Loucy (cell line): Measurements from ENCODE around the gene C1QTNF8.

Experiments used
- H2AFZ ChIP-seq: fragments of 200-600 bp; sonication (generic); 2 replicates; pipeline ENCODE4 v1.6.0; 2016; ENCODE audit warnings: antibody characterized with exemption, mild to moderate bottlenecking, low read length, moderate library complexity
- H3F3A ChIP-seq: fragments of 200-600 bp; 2 replicates; pipeline ENCODE4 v1.6.0; 2016; ENCODE audit warnings: antibody characterized with exemption, low read depth, mild to moderate bottlenecking
- H3K27me3 ChIP-seq: fragments of 200-600 bp; sonication (generic); 2 replicates; pipeline ENCODE4 v1.6.1; 2014; ENCODE audit warnings: low read length, mild to moderate bottlenecking; ENCODE audit not compliant: insufficient read depth, poor library complexity, severe bottlenecking
- H3K36me3 ChIP-seq: fragments of 200-600 bp; sonication (generic); 2 replicates; pipeline ENCODE4 v1.6.1; 2016; ENCODE audit warnings: low read length; ENCODE audit not compliant: insufficient read depth
- H3K4me1 ChIP-seq: fragments of 200-600 bp; sonication (generic); 2 replicates; pipeline ENCODE4 v1.5.1; 2014; ENCODE audit warnings: low read length, mild to moderate bottlenecking; ENCODE audit not compliant: insufficient read depth, poor library complexity, severe bottlenecking
- H3K4me2 ChIP-seq: fragments of 200-600 bp; sonication (generic); 2 replicates; pipeline ENCODE4 v1.6.0; 2014; ENCODE audit warnings: antibody characterized with exemption, low read length, low read depth, mild to moderate bottlenecking; ENCODE audit not compliant: poor library complexity, severe bottlenecking
- H3K4me3 ChIP-seq: fragments of 200-600 bp; sonication (generic); 2 replicates; pipeline ENCODE4 v1.5.1; 2014; ENCODE audit warnings: low read length, mild to moderate bottlenecking, mixed read lengths; ENCODE audit not compliant: poor library complexity, severe bottlenecking
- H3K79me2 ChIP-seq: fragments of 200-600 bp; sonication (generic); 2 replicates; pipeline ENCODE4 v1.6.1; 2014; ENCODE audit warnings: low read length; ENCODE audit not compliant: insufficient read depth
- H3K9ac ChIP-seq: fragments of 200-600 bp; sonication (generic); 2 replicates; pipeline ENCODE4 v1.6.0; 2014; ENCODE audit warnings: mild to moderate bottlenecking, low read depth, low read length, moderate library complexity; ENCODE audit not compliant: poor library complexity, severe bottlenecking
- H3K9me2 ChIP-seq: fragments of 200-600 bp; sonication (generic); replicated peaks from 2 replicates; pipeline ENCODE4 v1.6.1; 2016; ENCODE audit warnings: low read depth, low read length, mixed read lengths
- H3K9me3 ChIP-seq: fragments of 200-600 bp; sonication (generic); 2 replicates; pipeline ENCODE4 v1.6.1; 2014; ENCODE audit warnings: mild to moderate bottlenecking, antibody characterized with exemption, low read length, low read depth; ENCODE audit not compliant: insufficient read depth
- H4K20me1 ChIP-seq: fragments of 200-600 bp; sonication (generic); 2 replicates; pipeline ENCODE4 v1.6.0; 2014; ENCODE audit warnings: antibody characterized with exemption, low read length, mild to moderate bottlenecking; ENCODE audit not compliant: insufficient read depth, poor library complexity, severe bottlenecking
- EZH2phosphoT487 ChIP-seq: fragments of 200-600 bp; IDR thresholded peaks from 2 replicates; pipeline ENCODE4 v1.6.1; 2018; ENCODE audit warnings: antibody characterized with exemption, mild to moderate bottlenecking, moderate library complexity, borderline replicate concordance
- TF ChIP-seq, protein P1 (sequence below): fragments of 200-600 bp; sonication (generic); conservative IDR thresholded peaks from 2 replicates; pipeline ENCODE4 v1.5.1; 2014; ENCODE audit warnings: mild to moderate bottlenecking, antibody characterized with exemption, low read length

C1QTNF8 gene

DNA sequence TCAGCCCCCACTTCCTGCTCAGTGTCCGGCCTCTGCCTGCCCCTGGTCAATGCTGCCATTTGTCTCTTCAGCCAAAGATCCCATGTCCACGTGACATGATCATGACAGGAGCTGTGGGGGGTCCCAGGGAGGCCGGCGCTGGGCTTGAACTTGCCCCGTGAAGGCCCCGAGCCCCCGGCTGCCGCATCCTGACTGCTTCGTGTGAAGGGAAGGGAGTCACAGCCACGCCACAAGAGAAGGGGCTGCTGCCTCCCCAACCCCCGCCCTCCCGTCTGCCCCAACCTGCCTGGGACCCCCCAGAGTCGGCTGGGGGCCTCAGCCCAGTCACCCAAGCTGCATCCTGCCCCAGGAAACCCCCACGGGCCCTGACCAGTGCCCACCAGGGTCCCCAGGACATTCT, 37.8 kb downstream of the C1QTNF8 start:
- Histone ChIP-seq H2AFZ (no peak overlapping the region), H3K9me3 (no peaks in the 10 kb centered on the region), H4K20me1 (no peaks in the 10 kb centered on the region), H3K9me2 (no peaks in the 10 kb centered on the region), H3K27me3 (no peaks in the 10 kb centered on the region), H3K36me3 (no peaks in the 10 kb centered on the region), H3K79me2 (no peaks in the 10 kb centered on the region), H3K4me1 (no peaks in the 10 kb centered on the region), H3K9ac (no peak overlapping the region), H3K4me3 (no peak overlapping the region), H3F3A (no peaks in the 10 kb centered on the region), H3K4me2 (no peak overlapping the region)
- TF ChIP-seq, protein P1, sequence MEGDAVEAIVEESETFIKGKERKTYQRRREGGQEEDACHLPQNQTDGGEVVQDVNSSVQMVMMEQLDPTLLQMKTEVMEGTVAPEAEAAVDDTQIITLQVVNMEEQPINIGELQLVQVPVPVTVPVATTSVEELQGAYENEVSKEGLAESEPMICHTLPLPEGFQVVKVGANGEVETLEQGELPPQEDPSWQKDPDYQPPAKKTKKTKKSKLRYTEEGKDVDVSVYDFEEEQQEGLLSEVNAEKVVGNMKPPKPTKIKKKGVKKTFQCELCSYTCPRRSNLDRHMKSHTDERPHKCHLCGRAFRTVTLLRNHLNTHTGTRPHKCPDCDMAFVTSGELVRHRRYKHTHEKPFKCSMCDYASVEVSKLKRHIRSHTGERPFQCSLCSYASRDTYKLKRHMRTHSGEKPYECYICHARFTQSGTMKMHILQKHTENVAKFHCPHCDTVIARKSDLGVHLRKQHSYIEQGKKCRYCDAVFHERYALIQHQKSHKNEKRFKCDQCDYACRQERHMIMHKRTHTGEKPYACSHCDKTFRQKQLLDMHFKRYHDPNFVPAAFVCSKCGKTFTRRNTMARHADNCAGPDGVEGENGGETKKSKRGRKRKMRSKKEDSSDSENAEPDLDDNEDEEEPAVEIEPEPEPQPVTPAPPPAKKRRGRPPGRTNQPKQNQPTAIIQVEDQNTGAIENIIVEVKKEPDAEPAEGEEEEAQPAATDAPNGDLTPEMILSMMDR, result no peak
- no peak for TF ChIP-seq EZH2phosphoT487

DNA sequence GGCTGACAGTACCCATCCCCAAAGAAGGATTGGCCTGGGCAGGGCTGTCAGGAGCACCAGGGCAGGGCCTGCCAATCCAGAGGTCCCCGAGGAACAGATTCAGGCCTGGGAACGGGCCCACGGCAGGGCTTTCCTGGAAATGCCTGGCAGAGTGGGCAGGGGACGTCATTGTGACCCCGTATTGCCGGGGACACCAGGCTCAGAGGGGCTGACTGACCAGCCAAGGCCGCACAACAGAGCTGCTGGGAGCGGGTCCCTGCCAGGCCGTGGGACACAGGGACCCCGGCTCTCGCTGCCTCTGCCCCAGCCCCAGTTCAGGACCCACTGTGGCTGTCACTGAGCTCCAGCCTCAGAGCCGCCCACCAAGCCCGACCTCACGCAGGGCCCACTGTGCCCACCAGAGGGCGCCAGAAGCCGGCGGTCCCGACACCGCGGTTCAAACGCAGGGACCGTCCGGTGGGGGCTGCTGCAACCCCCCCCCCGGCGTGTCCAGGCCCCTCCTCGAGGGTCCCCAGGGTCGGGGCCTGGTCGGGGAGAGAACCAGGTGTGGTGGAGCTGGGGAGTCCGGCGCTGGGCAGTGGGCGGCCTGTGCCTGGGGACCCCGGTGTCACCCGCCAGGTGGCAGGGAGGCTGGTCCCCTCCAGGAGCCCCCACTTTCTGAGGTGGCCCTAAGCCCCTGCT, 38.7 kb downstream of the C1QTNF8 start:
- Histone ChIP-seq H3K9me2 (no peaks in the 10 kb centered on the region), H3K9ac (no peak overlapping the region), H3K4me3 (no peak overlapping the region), H3K36me3 (no peaks in the 10 kb centered on the region), H3K9me3 (no peaks in the 10 kb centered on the region), H3K4me2 (no peak overlapping the region), H3K4me1 (no peaks in the 10 kb centered on the region), H4K20me1 (no peaks in the 10 kb centered on the region), H2AFZ (no peak overlapping the region), H3K79me2 (no peaks in the 10 kb centered on the region), H3F3A (no peaks in the 10 kb centered on the region), H3K27me3 (no peaks in the 10 kb centered on the region)
- TF ChIP-seq, protein P1, result no peak; the same call in 1 of the 2 replicates
- TF ChIP-seq EZH2phosphoT487, result no peak

DNA sequence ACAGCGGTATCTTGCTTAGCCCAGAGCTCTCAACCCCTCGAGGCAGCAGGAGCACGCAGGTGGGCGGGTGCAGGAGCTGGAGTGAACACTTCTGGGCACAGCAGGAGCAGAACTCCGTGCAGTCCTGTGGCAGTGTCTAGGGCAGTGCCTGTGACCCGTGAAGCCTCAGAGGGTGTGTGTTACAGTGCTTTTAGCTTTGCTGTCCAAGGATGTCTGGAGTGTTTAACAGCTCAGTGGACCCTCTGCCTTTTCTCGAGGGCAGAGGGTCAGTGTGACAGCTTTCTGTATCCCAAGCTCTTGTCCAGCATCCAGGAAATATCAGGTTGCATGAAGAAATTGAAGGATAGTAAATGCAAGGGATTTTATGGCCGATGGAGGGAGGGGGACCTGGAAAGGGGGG, 39.8 kb downstream of the C1QTNF8 start:
- H3K27me3 ChIP-seq, result no peaks in the 10 kb centered on the region
- no peaks in the 10 kb centered on the region for H3F3A ChIP-seq
- H2AFZ ChIP-seq, result no peak overlapping the region

More for the DNA sequence above, 39.8 kb downstream of the C1QTNF8 start:
- no peak overlapping the region for H3K9ac ChIP-seq
- no peaks in the 10 kb centered on the region for H3K4me1 ChIP-seq
- H3K36me3 ChIP-seq, result no peaks in the 10 kb centered on the region
- H4K20me1 ChIP-seq, result no peaks in the 10 kb centered on the region
- H3K9me3 ChIP-seq, result no peaks in the 10 kb centered on the region
- no peak overlapping the region for H3K4me2 ChIP-seq
- no peaks in the 10 kb centered on the region for H3K79me2 ChIP-seq
- H3K4me3 ChIP-seq, result no peak overlapping the region
- TF ChIP-seq, protein P1, result no peak
- TF ChIP-seq EZH2phosphoT487, result no peak
- H3K9me2 ChIP-seq, result no peaks in the 10 kb centered on the region
